Islet of Langerhans (tissue), 1 donor: ENCODE data around the gene RPL32.
"Not testable (repeated sequence)": the region's sequence is repeated elsewhere in the genome, so short reads cannot be mapped to it uniquely, and the experiment has no call there.

Source experiments
- FAIRE-seq: peaks from one replicate; lab custom pipeline; 2011; peaks lifted over from hg19 to GRCh38; lab: Jason Lieb, UNC

The RPL32 gene

GRCh38 chr3:12868039-12869034 is 27.0 kb upstream of the RPL32 start:
- no peak for FAIRE-seq

- no peak for FAIRE-seq
Measured at GRCh38 chr3:12866836-12867235, 25.5 kb upstream of the RPL32 start.

- no peak for FAIRE-seq
Measured at GRCh38 chr3:12865271-12865670, 23.9 kb upstream of the RPL32 start.

- FAIRE-seq: no peak
Measured at GRCh38 chr3:12862387-12862786, 21.0 kb upstream of the RPL32 start.

- FAIRE-seq: no peak
Measured at GRCh38 chr3:12861611-12862010, 20.2 kb upstream of the RPL32 start.

- FAIRE-seq: no peak
Measured at GRCh38 chr3:12859840-12860239, 18.5 kb upstream of the RPL32 start.

GRCh38 chr3:12856626-12857025 is 15.3 kb upstream of the RPL32 start:
- no peak for FAIRE-seq

GRCh38 chr3:12854565-12854964 is 13.2 kb upstream of the RPL32 start:
- no peak for FAIRE-seq

- not testable (repeated sequence) for FAIRE-seq
Measured at GRCh38 chr3:12853847-12854246, 12.5 kb upstream of the RPL32 start.

GRCh38 chr3:12852201-12852600 is 10.8 kb upstream of the RPL32 start:
- no peak for FAIRE-seq

DNA sequence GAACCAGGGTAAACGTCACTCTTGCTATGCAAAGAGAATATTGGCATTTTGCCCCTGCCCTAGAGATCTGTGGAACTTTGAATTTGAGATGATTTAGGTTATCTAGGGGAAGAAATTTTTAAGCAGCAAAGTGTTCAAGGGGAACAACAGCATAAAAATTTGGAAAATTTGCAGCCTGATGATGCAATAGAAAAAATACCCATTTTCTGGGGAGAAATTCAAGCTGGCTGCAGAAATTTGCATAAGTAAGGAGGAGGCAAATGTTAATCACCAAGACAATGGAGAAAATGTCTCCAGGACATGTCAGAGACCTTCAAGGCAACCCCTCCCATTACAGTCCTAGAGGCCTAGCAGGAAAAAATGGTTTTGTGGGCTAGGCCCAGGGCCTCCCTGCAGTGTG is 4.4 kb upstream of the RPL32 start:
- FAIRE-seq: no peak

GRCh38 chr3:12842469-12842868 is 1.1 kb upstream of the RPL32 start:
- FAIRE-seq: no peak

DNA sequence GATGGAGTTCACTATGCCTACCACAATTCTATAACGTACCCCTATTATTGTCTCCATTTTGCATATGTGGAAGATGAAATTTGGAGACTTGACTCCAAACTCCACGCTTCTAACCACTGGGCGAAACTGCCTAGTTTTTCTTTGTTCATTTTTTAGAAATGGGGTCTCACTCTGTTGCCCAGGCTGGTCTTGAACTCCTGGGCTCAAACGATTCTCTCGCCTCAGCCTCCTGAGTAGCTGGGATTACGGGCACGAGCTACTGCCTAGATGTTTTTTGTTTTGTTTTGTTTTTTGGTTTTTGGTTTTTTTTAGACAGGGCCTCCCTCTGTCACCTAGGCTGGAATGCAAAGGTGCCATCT is 584 bp upstream of the RPL32 start:
- FAIRE-seq: no peak

- no peak for FAIRE-seq
Measured at GRCh38 chr3:12840591-12841148, 695 bp downstream of the RPL32 start.

- not testable (repeated sequence) for FAIRE-seq
Measured at GRCh38 chr3:12840148-12840547, 1.2 kb downstream of the RPL32 start.

DNA sequence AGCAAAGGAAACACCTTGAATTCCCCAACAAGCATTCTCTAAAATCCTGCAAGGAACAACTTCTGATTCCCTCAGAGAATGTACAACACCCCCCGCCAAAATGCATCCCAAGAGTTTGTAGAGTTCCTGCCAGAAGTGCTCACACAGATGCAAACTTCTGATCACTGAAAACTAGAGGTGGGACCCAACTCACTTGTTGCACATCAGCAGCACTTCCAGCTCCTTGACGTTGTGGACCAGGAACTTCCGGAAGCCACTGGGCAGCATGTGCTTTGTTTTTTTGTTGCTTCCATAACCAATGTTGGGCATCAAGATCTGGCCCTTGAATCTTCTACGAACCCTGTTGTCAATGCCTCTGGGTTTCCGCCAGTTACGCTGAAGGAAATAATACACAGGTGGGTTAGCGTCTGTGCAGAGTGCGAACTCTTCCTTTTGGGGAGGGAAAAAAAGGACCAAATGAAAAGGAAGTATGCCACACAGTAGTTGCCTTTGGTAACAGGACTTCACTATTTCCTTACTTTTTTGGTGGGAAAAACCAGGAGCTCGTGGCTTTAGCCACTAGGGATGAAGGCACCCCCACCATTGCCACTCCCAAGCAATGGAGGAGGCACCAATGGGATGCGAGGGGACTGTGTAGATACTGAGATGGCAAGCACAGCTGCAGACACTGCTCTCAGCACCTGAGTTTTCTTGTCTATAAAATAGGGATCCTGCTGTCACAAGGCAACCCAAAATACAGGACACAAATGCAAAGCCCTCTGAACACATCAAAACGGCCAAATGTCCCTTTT is 2.0 kb downstream of the RPL32 start:
- no peak for FAIRE-seq

- FAIRE-seq: no peak
Measured at GRCh38 chr3:12838179-12838965, 3.0 kb downstream of the RPL32 start.

- FAIRE-seq: no peak
Measured at GRCh38 chr3:12837295-12837986, 3.9 kb downstream of the RPL32 start.

- no peak for FAIRE-seq
Measured at GRCh38 chr3:12835052-12835665, 6.2 kb downstream of the RPL32 start.

GRCh38 chr3:12833222-12834161 is 7.9 kb downstream of the RPL32 start:
- FAIRE-seq: no peak
